Endothelial cell of umbilical vein (primary cell): ENCODE measurements around the gene SLC34A1. TPM values are rescaled to one million over a fixed set of nuclear protein-coding genes. Genes with fewer than 3 reads are reported as not detected.

ENCODE experiments used
- BruUV-seq: library from RNA; stranded (reverse); fragments of 400-500 nt; replicated peaks from 2 replicates; lab custom pipeline; 2021; lab: Mats Ljungman, UMichigan
- CTCF ChIA-PET: fragments of 300-600, 350-600 bp; sonication (Branson Sonifier 250); formaldehyde crosslinking; loops from one replicate; lab custom pipeline; 2021; ENCODE audit warnings: antibody characterized with exemption, inconsistent platforms; lab: Charles Lee
- POLR2A ChIA-PET: fragments of 300-600, 350-600 bp; sonication (Branson Sonifier 250); formaldehyde crosslinking; loops from one replicate; lab custom pipeline; 2021; ENCODE audit warnings: antibody characterized with exemption, inconsistent platforms; lab: Charles Lee
- DNase-seq: peaks from one replicate; pipeline ENCODE4 v3.0.0-alpha.2; 2011; ENCODE audit warnings: low read depth, low spot score
- FAIRE-seq: peaks from 2 replicates; lab custom pipeline; 2011; peaks lifted over from hg19 to GRCh38; lab: Jason Lieb, UNC
- H2AFZ ChIP-seq: 2 replicates; pipeline ENCODE4 v1.6.0; 2012; ENCODE audit warnings: low read depth, low read length, control low read depth, inconsistent platforms
- H3K27ac ChIP-seq: 2 replicates; pipeline ENCODE4 v1.5.1; 2011; ENCODE audit warnings: low read depth, mild to moderate bottlenecking, control low read depth, low read length, moderate library complexity; ENCODE audit not compliant: insufficient read depth
- H3K27me3 ChIP-seq, 2 experiments: 2 replicates each; pipeline versions ENCODE4 v1.6.0 to v1.6.1; 2011; ENCODE audit warnings: low read length in 2 of 2, mixed read lengths in 1 of 2; ENCODE audit not compliant: control insufficient read depth in 2 of 2, insufficient read depth in 2 of 2
- H3K36me3 ChIP-seq, 2 experiments: 2 replicates in 1 of 2; 3 replicates in 1 of 2; pipeline ENCODE4 v1.5.1; 2011; ENCODE audit warnings: low read length in 2 of 2, mild to moderate bottlenecking in 1 of 2, moderate library complexity in 1 of 2; ENCODE audit not compliant: control insufficient read depth in 2 of 2, insufficient read depth in 2 of 2; ENCODE audit errors: extremely low read depth in 1 of 2
- H3K4me1 ChIP-seq: 3 replicates; pipeline ENCODE4 v1.5.1; 2011; ENCODE audit warnings: mild to moderate bottlenecking, low read length; ENCODE audit not compliant: control insufficient read depth, insufficient read depth; ENCODE audit errors: extremely low read depth
- H3K4me2 ChIP-seq: 2 replicates; pipeline ENCODE4 v1.6.1; 2011; ENCODE audit warnings: low read length, control low read depth, mixed read lengths; ENCODE audit not compliant: insufficient read depth
- H3K4me3 ChIP-seq, 3 experiments: fragments of 200-600 bp in 1 of 3; sonication (generic), shearing (Covaris generic) in 1 of 3; replicated peaks in 1 of 3; 2 replicates each; pipeline ENCODE4 v1.5.1; 2011 to 2016; ENCODE audit warnings: control low read depth in 3 of 3, low read length in 3 of 3, mild to moderate bottlenecking in 2 of 3, inconsistent platforms in 1 of 3, low read depth in 1 of 3, moderate library complexity in 1 of 3; ENCODE audit not compliant: insufficient read depth in 1 of 3
- H3K79me2 ChIP-seq: 2 replicates; pipeline ENCODE4 v1.6.0; 2012; ENCODE audit warnings: low read length, inconsistent platforms; ENCODE audit not compliant: control insufficient read depth, insufficient read depth
- H3K9ac ChIP-seq: replicated peaks from 2 replicates; pipeline ENCODE3; 2011; ENCODE audit warnings: low read length, control low read depth; ENCODE audit not compliant: insufficient read depth; ENCODE audit errors: extremely low read depth
- H3K9me1 ChIP-seq: replicated peaks from 3 replicates; pipeline ENCODE4 v1.6.0; 2011; ENCODE audit warnings: mild to moderate bottlenecking, low read length; ENCODE audit not compliant: control insufficient read depth, insufficient read depth; ENCODE audit errors: extremely low read depth
- H3K9me3 ChIP-seq: replicated peaks from 2 replicates; pipeline ENCODE4 v1.5.1; 2012; ENCODE audit warnings: low read length, inconsistent platforms; ENCODE audit not compliant: control insufficient read depth, insufficient read depth
- H4K20me1 ChIP-seq: replicated peaks from 2 replicates; pipeline ENCODE3; 2011; ENCODE audit warnings: mild to moderate bottlenecking, low read length; ENCODE audit not compliant: control insufficient read depth, insufficient read depth; ENCODE audit errors: extremely low read depth
- CTCF ChIP-seq, 2 donors: IDR thresholded peaks; 1 replicate in 1 of 2; 2 replicates in 1 of 2; pipeline ENCODE4 v1.5.1; 2011; ENCODE audit warnings: low read length in 2 of 2, mild to moderate bottlenecking in 2 of 2, moderate library complexity in 2 of 2, control low read depth in 1 of 2, inconsistent platforms in 1 of 2, low read depth in 1 of 2; ENCODE audit not compliant: insufficient read depth in 1 of 2; ENCODE audit errors: extremely low read depth in 1 of 2
- EZH2 ChIP-seq: IDR thresholded peaks from 2 replicates; pipeline ENCODE4 v1.6.1; 2012; ENCODE audit warnings: borderline replicate concordance, low read depth, mild to moderate bottlenecking, moderate library complexity, low read length, inconsistent platforms; ENCODE audit not compliant: severe bottlenecking
- FOS ChIP-seq: IDR thresholded peaks from 2 replicates; pipeline ENCODE4 v1.6.1; 2011; ENCODE audit warnings: mild to moderate bottlenecking, low read length, moderate library complexity, borderline replicate concordance; ENCODE audit not compliant: insufficient read depth
- GATA2 ChIP-seq: IDR thresholded peaks from 2 replicates; pipeline ENCODE4 v1.7.0; 2011; ENCODE audit warnings: low read depth, mild to moderate bottlenecking, moderate library complexity, mixed read lengths, low read length; ENCODE audit not compliant: insufficient read length, insufficient read depth
- JUN ChIP-seq: IDR thresholded peaks from 2 replicates; pipeline ENCODE4 v1.6.1; 2011; ENCODE audit warnings: borderline replicate concordance, low read depth; ENCODE audit not compliant: insufficient read length, insufficient read depth
- MYC ChIP-seq: IDR thresholded peaks from one replicate; pipeline ENCODE4 v1.6.1; 2011; ENCODE audit warnings: mild to moderate bottlenecking, low read depth, low read length
- POLR2A ChIP-seq: IDR thresholded peaks from 2 replicates; pipeline ENCODE4 v1.6.1; 2012; ENCODE audit warnings: low read depth, mild to moderate bottlenecking, control low read depth, low read length
- POLR2AphosphoS5 ChIP-seq: IDR thresholded peaks from 2 replicates; pipeline ENCODE4 v1.6.1; 2012; ENCODE audit warnings: low read depth, mild to moderate bottlenecking, control low read depth, low read length, moderate library complexity; ENCODE audit not compliant: insufficient read depth
- dilution Hi-C: fragments of 300-500 bp; cut with MboI; formaldehyde crosslinking; loops from one replicate; pipeline ENCODE4 v1.15.0; 2019; ENCODE audit warnings: low sequenced_read_pairs; ENCODE audit not compliant: extremely low pct_ligation_motif_present
- intact Hi-C: fragments of 100-400 bp; cut with micrococcal nuclease; formaldehyde crosslinking; loops from one replicate; pipeline ENCODE4 v1.10.0; 2022
- polyA plus RNA-seq, 4 experiments: library from polyadenylated mRNA; depleted of rRNA in 3 of 4; stranded (reverse) in 3 of 4; unstranded in 1 of 4; fragments of >200 nt; gene quantifications; 2 replicates each; pipeline versions ENCODE4 v1.2.1 to v1.2.3, GENCODE V29; 2011 to 2012; ENCODE audit warnings: missing spikeins in 1 of 4
- total RNA-seq: library from RNA; stranded (reverse); gene quantifications from 2 replicates; pipeline ENCODE4 v1.2.3, GENCODE V29; 2021
- TF ChIP-seq, protein P1 (sequence below): IDR thresholded peaks from 2 replicates; pipeline ENCODE4 v1.6.1; 2011; ENCODE audit not compliant: insufficient read depth, insufficient read length

SLC34A1 gene
- total and polyA plus RNA-seq, 2 donors (not counting 3 experiments of a cell fraction or from before 2014, with no cell fraction given): not detected

DNA sequence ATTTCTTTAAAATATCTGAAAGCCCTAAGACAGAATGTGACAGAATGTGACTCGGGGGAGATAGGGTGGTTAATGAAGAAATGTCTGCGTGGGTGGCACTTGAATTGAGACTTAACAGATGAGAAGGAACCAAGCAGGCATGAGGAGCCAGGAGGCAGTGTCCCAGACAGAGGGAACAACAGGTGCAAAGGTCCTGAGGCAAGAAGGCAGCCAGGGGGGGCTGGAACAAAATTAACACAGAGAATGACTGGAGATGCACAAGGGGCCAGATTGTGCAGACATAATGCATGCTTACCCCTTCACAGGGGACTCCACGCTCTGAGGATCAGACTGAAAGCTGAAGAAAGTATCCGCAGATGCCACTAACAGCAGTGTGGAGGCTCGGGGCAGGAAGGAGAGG, 34.5 kb upstream of the SLC34A1 start:
- peaks cover 21% of the 10 kb centered on the region for H3K4me1 ChIP-seq
- no peak overlapping the region for H2AFZ ChIP-seq
- H4K20me1 ChIP-seq: no peaks in the 10 kb centered on the region
- H3K4me3 ChIP-seq: no peak overlapping the region
- BruUV-seq: no TSS peak
- H3K9me1 ChIP-seq: no peaks in the 10 kb centered on the region
- peaks cover 54% of the 10 kb centered on the region for H3K79me2 ChIP-seq
- no peaks in the 10 kb centered on the region for H3K9me3 ChIP-seq
- DNase-seq (no peak), FAIRE-seq (no peak)
- dilution Hi-C loops: no loop called here
- intact Hi-C loops: loop anchor here (2.0 kb wide), 1 partner anchor 37 kb away; no protein-coding TSS in a partner anchor
- H3K27me3 ChIP-seq: no peaks in the 10 kb centered on the region
- TF ChIP-seq POLR2A (no peak), POLR2AphosphoS5 (no peak), EZH2 (no peak), FOS (no peak), MYC (no peak), CTCF (IDR thresholded peaks at IDR 0.05; ENCODE audit: extremely low read depth in 1 of 2, insufficient read depth in 1 of 2, low read depth in 1 of 2, low read length in 2 of 2) (no peak), JUN (no peak), GATA2 (no peak)
- TF ChIP-seq, protein P1, sequence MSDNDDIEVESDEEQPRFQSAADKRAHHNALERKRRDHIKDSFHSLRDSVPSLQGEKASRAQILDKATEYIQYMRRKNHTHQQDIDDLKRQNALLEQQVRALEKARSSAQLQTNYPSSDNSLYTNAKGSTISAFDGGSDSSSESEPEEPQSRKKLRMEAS: no peak
- ChIA-PET CTCF (interaction anchor here (1.0 to 1.3 kb wide), 2 partner anchors 29 to 40 kb away, joined by 3 read pairs; no protein-coding TSS in a partner anchor), POLR2A (interaction anchor here (2.1 kb wide), 1 partner anchor 12 kb away, joined by 6 read pairs; no protein-coding TSS in a partner anchor)
- no peak overlapping the region for H3K4me2 ChIP-seq
- peaks cover 2 to 4% of the 10 kb centered on the region in 2 experiments for H3K36me3 ChIP-seq
- H3K9ac ChIP-seq: no peak overlapping the region
- no peak overlapping the region for H3K27ac ChIP-seq
